OCI-LY7 (cell line): Measurements from ENCODE around the gene DTNA. TPM values are rescaled to one million over a fixed set of nuclear protein-coding genes. Genes with fewer than 3 reads are reported as not detected.
"Not testable (repeated sequence)": the region's sequence is repeated elsewhere in the genome, so short reads cannot be mapped to it uniquely, and the experiment has no call there.

Experiments used
- BruUV-seq: library from RNA; stranded (reverse); fragments of 400-500 nt; replicated peaks from 2 replicates; lab custom pipeline; 2021; lab: Mats Ljungman, UMichigan
- CTCF ChIA-PET: fragments of 300-600 bp; sonication (Branson Sonifier 250); formaldehyde crosslinking; loops from one replicate; lab custom pipeline; 2022; ENCODE audit warnings: antibody characterized with exemption; ENCODE audit not compliant: unreplicated experiment; lab: Charles Lee
- POLR2A ChIA-PET: fragments of 300-600 bp; sonication (Branson Sonifier 250); formaldehyde crosslinking; loops from one replicate; lab custom pipeline; 2022; ENCODE audit warnings: antibody characterized with exemption; lab: Charles Lee
- DNase-seq: peaks from one replicate; pipeline ENCODE4 v3.0.0-alpha.2; 2015; ENCODE audit warnings: low spot score
- H2AFZ ChIP-seq: fragments of 200-600 bp; sonication (generic), shearing (Covaris generic); 2 replicates; pipeline ENCODE4 v1.6.1; 2014; ENCODE audit warnings: mild to moderate bottlenecking, antibody characterized with exemption, low read length, moderate library complexity
- H3K27ac ChIP-seq: fragments of 200-600 bp; sonication (generic); 2 replicates; pipeline ENCODE4 v1.5.1; 2014; ENCODE audit warnings: mixed run types, low read depth, mild to moderate bottlenecking, moderate library complexity, low read length, inconsistent platforms; ENCODE audit not compliant: poor library complexity, severe bottlenecking
- H3K36me3 ChIP-seq: fragments of 200-600 bp; sonication (generic); 2 replicates; pipeline ENCODE4 v1.6.1; 2014; ENCODE audit warnings: mild to moderate bottlenecking, antibody characterized with exemption, low read length, moderate library complexity, mixed read lengths; ENCODE audit not compliant: insufficient read depth
- H3K4me1 ChIP-seq: fragments of 200-600 bp; sonication (generic); 2 replicates; pipeline ENCODE4 v1.5.1; 2014; ENCODE audit warnings: mild to moderate bottlenecking, low read length; ENCODE audit not compliant: insufficient read depth, poor library complexity, severe bottlenecking
- H3K4me2 ChIP-seq: fragments of 200-600 bp; sonication (generic); 2 replicates; pipeline ENCODE4 v1.6.1; 2014; ENCODE audit warnings: mild to moderate bottlenecking, low read length
- H3K4me3 ChIP-seq: fragments of 200-600 bp; sonication (generic); 2 replicates; pipeline ENCODE4 v1.5.1; 2014; ENCODE audit warnings: mild to moderate bottlenecking, low read depth, low read length; ENCODE audit not compliant: poor library complexity, severe bottlenecking
- H3K79me2 ChIP-seq: fragments of 200-600 bp; sonication (generic); 2 replicates; pipeline ENCODE4 v1.6.1; 2016; ENCODE audit warnings: low read depth, mild to moderate bottlenecking, low read length, moderate library complexity, mixed read lengths; ENCODE audit not compliant: insufficient read depth
- H3K9me2 ChIP-seq: fragments of 200-600 bp; sonication (generic); 2 replicates; pipeline ENCODE4 v1.6.1; 2016; ENCODE audit warnings: mild to moderate bottlenecking, low read length, mixed read lengths; ENCODE audit not compliant: insufficient read depth
- H3K9me3 ChIP-seq: fragments of 200-600 bp; sonication (generic); 2 replicates; pipeline ENCODE4 v1.6.1; 2014; ENCODE audit warnings: mild to moderate bottlenecking, mixed run types, low read length, mixed read lengths
- H4K20me1 ChIP-seq: fragments of 200-600 bp; sonication (generic); 2 replicates; pipeline ENCODE4 v1.6.1; 2014; ENCODE audit warnings: mild to moderate bottlenecking, antibody characterized with exemption, low read length, moderate library complexity, mixed read lengths; ENCODE audit not compliant: insufficient read depth
- EZH2phosphoT487 ChIP-seq: fragments of 200-600 bp; sonication (generic); IDR thresholded peaks from 2 replicates; pipeline ENCODE4 v1.6.1; 2018; ENCODE audit warnings: low read depth, borderline replicate concordance, mild to moderate bottlenecking, mixed run types, antibody characterized with exemption, low read length, moderate library complexity, mixed read lengths
- intact Hi-C: fragments of 100-400 bp; cut with micrococcal nuclease; formaldehyde crosslinking; loops from one replicate; pipeline ENCODE4 v1.10.0; 2022; ENCODE audit not compliant: unreplicated experiment
- total RNA-seq, 2 experiments: library from RNA; depleted of rRNA in 1 of 2; stranded (reverse); fragments of >200 nt in 1 of 2; shearing (Covaris generic) in 1 of 2; gene quantifications; 2 replicates each; pipeline ENCODE4 v1.2.3, GENCODE V29; 2014 to 2022
- TF ChIP-seq, protein P1 (sequence below): fragments of 200-600 bp; sonication (generic); conservative IDR thresholded peaks from 2 replicates; pipeline ENCODE4 v1.5.1; 2014; ENCODE audit warnings: mild to moderate bottlenecking, antibody characterized with exemption, low read length, moderate library complexity, mixed read lengths

Gene DTNA
- total RNA-seq, 2 experiments from 2014 or later = 0.16 TPM; not detected in 1

DNA sequence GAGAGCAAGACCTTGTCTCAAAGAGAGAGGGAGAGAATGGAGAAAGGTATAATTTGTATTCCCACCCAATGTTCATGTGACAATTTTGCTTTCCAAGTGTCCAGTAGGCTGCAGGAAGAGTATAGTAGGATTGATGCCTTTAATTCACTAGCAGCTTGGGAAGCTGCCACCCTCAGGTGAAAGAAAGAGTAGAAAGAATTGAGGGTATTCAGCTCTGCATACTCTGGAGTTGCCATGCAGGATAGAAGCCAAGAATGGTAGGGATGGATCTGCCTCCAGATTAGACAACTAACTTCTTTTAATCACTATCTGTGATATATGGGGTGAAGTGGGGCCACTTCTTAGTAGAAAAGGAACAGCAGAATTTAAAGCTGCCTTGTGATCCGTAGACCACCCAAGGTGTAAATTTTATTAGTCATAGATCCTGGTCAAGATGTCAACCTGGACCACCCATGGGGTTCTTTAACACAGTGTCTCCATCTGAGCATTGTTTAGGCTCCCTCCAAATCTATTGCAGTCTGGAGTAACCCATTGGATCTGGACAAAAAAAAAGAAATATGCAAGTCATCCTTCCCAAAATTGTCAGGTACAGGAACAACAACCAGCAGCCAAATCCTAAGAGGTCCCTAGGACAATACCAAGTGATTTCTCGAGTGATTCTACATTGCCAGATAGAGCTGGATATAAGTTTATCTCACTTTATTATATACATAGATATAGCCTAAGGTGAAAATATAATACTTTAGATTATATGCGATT, 33.1 kb upstream of the DTNA start:
- intact Hi-C loops = no loop called here
- CTCF ChIA-PET = no interaction called here
- no peak for DNase-seq

DNA sequence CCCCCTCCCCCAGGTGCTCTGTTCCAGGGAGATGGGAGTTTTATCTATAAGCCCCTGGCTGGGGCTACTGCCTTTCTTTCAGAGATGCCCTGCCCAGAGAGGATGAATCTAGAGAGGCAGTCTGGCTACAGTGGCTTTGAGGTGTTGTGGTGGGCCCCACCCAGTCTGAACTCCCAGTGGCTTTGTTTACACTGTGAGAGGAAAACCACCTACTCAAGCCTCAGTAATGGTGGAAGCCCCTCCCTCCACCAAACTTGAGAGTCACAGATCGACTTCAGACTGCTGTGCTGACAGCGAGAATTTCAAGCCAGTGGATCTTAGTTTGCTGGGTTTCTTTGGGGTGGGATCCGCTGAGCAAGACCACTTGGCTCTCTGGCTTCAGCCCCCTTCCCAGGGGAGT, 20.3 kb upstream of the DTNA start:
- H3K4me3 ChIP-seq, H3K9me2 ChIP-seq, CTCF ChIA-PET, BruUV-seq, H3K4me2 ChIP-seq, intact Hi-C loops, H3K36me3 ChIP-seq, H3K9me3 ChIP-seq, H3K79me2 ChIP-seq, H3K27ac ChIP-seq, H4K20me1 ChIP-seq, H2AFZ ChIP-seq, POLR2A ChIA-PET, DNase-seq, H3K4me1 ChIP-seq: not testable (repeated sequence)

More for the DNA sequence above, 33.1 kb upstream of the DTNA start:
- Histone ChIP-seq H3K4me3 (no peak overlapping the region), H3K79me2 (no peaks in the 10 kb centered on the region), H3K9me2 (no peaks in the 10 kb centered on the region), H4K20me1 (no peaks in the 10 kb centered on the region), H3K36me3 (no peaks in the 10 kb centered on the region), H3K4me2 (no peak overlapping the region), H3K4me1 (no peaks in the 10 kb centered on the region), H2AFZ (no peak overlapping the region), H3K9me3 (no peaks in the 10 kb centered on the region), H3K27ac (no peak overlapping the region)
- TF ChIP-seq EZH2phosphoT487 = no peak
- TF ChIP-seq, protein P1, sequence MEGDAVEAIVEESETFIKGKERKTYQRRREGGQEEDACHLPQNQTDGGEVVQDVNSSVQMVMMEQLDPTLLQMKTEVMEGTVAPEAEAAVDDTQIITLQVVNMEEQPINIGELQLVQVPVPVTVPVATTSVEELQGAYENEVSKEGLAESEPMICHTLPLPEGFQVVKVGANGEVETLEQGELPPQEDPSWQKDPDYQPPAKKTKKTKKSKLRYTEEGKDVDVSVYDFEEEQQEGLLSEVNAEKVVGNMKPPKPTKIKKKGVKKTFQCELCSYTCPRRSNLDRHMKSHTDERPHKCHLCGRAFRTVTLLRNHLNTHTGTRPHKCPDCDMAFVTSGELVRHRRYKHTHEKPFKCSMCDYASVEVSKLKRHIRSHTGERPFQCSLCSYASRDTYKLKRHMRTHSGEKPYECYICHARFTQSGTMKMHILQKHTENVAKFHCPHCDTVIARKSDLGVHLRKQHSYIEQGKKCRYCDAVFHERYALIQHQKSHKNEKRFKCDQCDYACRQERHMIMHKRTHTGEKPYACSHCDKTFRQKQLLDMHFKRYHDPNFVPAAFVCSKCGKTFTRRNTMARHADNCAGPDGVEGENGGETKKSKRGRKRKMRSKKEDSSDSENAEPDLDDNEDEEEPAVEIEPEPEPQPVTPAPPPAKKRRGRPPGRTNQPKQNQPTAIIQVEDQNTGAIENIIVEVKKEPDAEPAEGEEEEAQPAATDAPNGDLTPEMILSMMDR = no peak
- POLR2A ChIA-PET = interaction anchor here (0.6 to 0.7 kb wide), 2 partner anchors 15 to 54 kb away, joined by 3 read pairs; no protein-coding TSS in a partner anchor
- no TSS peak for BruUV-seq

DNA sequence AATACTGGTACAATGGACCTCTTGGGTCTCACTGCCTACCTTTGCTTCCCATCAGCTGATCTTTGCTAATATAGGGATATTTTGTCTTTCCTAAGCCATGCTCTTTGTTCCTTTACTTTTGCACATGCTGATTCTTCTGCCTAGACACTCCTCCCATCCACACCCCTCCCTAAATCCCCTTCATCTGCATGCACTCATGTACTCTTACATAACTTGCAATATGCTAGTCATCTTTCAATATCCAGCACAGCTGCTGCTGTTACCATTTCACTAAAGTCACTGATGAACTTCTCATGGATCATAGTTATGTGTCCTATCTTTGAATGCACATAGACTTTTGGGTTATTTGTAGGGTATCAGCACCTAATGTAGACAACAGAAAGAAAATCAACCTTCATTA, 18.5 kb upstream of the DTNA start:
- H2AFZ ChIP-seq = no peak overlapping the region
- no peak for DNase-seq
- ChIA-PET CTCF (no interaction called here), POLR2A (no interaction called here)
- intact Hi-C loops = no loop called here
- no peak overlapping the region for H3K4me2 ChIP-seq
- no peaks in the 10 kb centered on the region for H3K9me3 ChIP-seq
- H3K4me1 ChIP-seq = no peaks in the 10 kb centered on the region
- H3K79me2 ChIP-seq = no peaks in the 10 kb centered on the region
- no peak overlapping the region for H3K27ac ChIP-seq
- BruUV-seq = no TSS peak
- H3K36me3 ChIP-seq = no peaks in the 10 kb centered on the region
- H3K9me2 ChIP-seq = no peaks in the 10 kb centered on the region
- H3K4me3 ChIP-seq = no peak overlapping the region
- no peaks in the 10 kb centered on the region for H4K20me1 ChIP-seq
- no peak for TF ChIP-seq EZH2phosphoT487
- TF ChIP-seq, protein P1 = no peak
